Stimulated activated CD8-positive, alpha-beta memory T cell treated with anti-CD3 and anti-CD28 coated beads, Interleukin-15, amount 100 ng/mL, for 4 hours (primary cell): ENCODE results near the gene HOXB4.

ENCODE experiments used
- DNase-seq, 2 donors: peaks; one replicate each; pipeline ENCODE4 v3.0.0-alpha.2; 2020; ENCODE audit warnings: low read depth in 2 of 2

HOXB4 gene

GRCh38 chr17:48589831-48590606, 11.9 kb upstream of the HOXB4 start, which contains the start of gene HOXB3:
TSS of gene HOXB3 (minus strand) at chr17:48590241. CDS start at chr17:48552474, 37,767 bp downstream.
- no peak for DNase-seq

GRCh38 chr17:48589060-48589830, 11.1 kb upstream of the HOXB4 start:
- no peak for DNase-seq

GRCh38 chr17:48588528-48588927, 10.4 kb upstream of the HOXB4 start:
- DNase-seq = no peak

GRCh38 chr17:48588074-48588415, 9.9 kb upstream of the HOXB4 start:
- DNase-seq = no peak

- no peak for DNase-seq
These were observed 9.3 kb upstream of the HOXB4 start for GRCh38 chr17:48587276-48588073.

GRCh38 chr17:48586355-48587258, 8.5 kb upstream of the HOXB4 start:
- DNase-seq = no peak

GRCh38 chr17:48584223-48584741, 6.1 kb upstream of the HOXB4 start:
- DNase-seq = no peak

GRCh38 chr17:48583708-48584222, 5.6 kb upstream of the HOXB4 start:
- DNase-seq = no peak

- DNase-seq = no peak
These were observed 4.6 kb upstream of the HOXB4 start for GRCh38 chr17:48582750-48583069.

GRCh38 chr17:48579760-48580554, 1.8 kb upstream of the HOXB4 start:
- no peak for DNase-seq

- no peak for DNase-seq
These were observed 1.3 kb upstream of the HOXB4 start for GRCh38 chr17:48579471-48579759.

GRCh38 chr17:48578616-48579470, 693 bp upstream of the HOXB4 start:
- no peak for DNase-seq

- DNase-seq = no peak
These were observed 712 bp downstream of the HOXB4 start for GRCh38 chr17:48577330-48577945.

GRCh38 chr17:48576479-48577309, 1.5 kb downstream of the HOXB4 start:
- DNase-seq = no peak

- DNase-seq = no peak
These were observed 2.3 kb downstream of the HOXB4 start for GRCh38 chr17:48575673-48576478.

GRCh38 chr17:48575066-48575582, 3.0 kb downstream of the HOXB4 start:
- no peak for DNase-seq

GRCh38 chr17:48574505-48575065, 3.6 kb downstream of the HOXB4 start:
- DNase-seq = no peak
